GM11168 (cell line): ENCODE data around the gene DOCK2.
"Not testable (repeated sequence)": the region's sequence is repeated elsewhere in the genome, so short reads cannot be mapped to it uniquely, and the experiment has no call there.

Experiments
- in situ Hi-C: fragments of 300-500 bp; cut with MboI; formaldehyde crosslinking; loops from one replicate; pipeline ENCODE4 v1.12.0; 2022; ENCODE audit warnings: low sequenced_read_pairs; ENCODE audit not compliant: unreplicated experiment

The DOCK2 gene

GRCh38 chr5:169711551-169712225, 74.6 kb downstream of the DOCK2 start:
- in situ Hi-C loops, result no loop called here

DNA sequence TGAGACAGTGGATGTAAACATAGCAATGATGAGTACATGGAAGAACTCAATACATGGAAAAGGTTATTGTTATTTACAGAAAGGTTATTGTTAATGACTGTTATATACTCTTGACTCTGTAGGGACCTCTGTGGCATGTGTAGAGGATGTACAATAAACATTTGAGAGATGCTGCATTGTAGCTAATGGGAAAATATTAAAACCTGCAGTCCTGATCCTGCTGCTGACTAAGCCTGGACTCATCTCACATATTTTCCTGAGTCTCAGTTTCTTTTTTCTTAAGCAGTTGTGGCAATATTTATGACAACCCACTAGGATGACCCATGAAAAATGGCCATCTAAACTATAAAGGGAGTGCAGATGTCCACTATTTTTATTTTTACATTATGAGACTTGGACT, 75.4 kb downstream of the DOCK2 start:
- in situ Hi-C loops, result no loop called here

GRCh38 chr5:169716287-169716686, 79.2 kb downstream of the DOCK2 start:
- in situ Hi-C loops, result no loop called here

- in situ Hi-C loops, result no loop called here
Observed at GRCh38 chr5:169717288-169717687, 80.2 kb downstream of the DOCK2 start.

DNA sequence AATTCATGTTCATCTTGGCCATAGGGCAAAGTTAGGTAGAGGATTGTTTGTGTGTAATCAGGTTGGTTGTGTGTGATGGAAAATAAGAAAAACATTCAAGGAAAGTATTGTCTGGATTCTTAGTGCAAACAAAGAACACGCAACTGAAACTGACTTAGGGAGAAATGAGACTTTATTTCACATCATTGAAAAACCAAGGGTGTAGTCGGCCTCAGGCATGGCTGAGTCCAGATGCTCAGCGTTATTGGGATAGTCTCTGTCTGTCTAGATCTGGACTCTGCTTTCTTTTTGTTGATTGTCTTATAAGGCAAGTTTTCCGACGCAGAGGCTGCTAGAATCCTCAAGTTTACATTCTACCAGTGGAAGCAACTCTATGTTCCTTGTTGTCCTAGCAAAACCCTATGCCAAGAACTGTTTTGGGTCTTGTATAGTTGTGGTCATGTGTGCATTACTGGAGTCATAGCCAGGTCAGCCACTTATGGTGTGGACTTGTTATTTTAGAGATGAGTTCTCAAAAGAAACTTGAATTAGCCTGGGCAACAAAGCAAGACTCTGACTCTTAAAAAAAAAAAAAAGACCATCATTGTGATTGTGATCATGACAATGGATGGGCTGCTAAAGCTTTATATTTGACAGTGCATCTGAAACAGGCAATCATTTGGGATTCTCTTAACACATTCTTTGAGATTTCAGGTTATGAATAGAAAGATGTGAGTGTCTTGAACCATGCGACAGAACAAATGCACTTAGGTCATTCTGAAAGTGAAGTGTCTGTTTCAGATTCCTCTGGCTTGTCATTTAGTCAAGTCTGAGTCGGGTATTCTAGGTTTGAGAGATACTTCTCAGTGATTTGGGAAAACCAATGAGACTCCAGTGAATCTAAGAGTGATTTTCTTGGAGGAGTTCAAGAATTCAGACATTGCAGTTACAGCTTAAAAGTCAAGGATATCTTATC, 82.6 kb downstream of the DOCK2 start:
- in situ Hi-C loops, result no loop called here

GRCh38 chr5:169721771-169722170, 84.7 kb downstream of the DOCK2 start:
- in situ Hi-C loops, result no loop called here

GRCh38 chr5:169723103-169723831, 86.2 kb downstream of the DOCK2 start:
- in situ Hi-C loops, result no loop called here

DNA sequence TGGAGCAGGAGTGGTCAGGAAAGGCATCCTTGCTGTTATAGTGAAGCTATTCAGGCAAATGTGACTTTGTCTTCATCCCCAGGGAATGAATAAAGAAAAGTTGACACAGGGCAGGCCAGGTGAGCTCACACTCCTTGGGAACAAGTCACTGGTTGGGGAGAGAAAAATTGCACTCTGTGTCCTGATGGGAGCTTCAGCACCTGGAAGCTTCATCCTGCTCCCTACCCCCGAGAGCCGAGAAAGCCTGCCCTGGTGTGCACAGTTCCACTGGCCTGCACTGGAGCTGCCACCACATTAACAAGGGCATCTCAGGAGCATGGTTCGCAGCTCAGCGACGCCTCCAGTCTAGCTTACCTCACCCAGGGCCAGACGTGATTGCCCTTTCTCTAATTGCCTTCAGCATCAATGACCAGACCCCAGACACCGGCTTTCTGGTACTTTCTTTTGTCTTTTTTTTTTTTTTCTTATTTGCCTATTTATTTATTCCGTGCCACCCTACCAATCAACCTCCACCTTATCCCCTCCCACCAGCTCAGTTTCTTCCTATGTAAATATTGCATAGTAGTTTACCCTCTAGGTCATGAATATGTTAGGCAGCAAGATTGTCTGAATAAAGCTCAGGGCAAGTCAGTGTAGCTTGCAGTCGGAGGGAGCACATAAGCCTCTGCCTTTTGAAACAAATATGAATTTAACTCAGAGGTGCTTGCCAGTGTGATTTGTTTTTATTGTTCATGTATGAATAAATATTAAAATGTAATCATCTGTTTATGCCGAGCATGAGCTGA, 87.4 kb downstream of the DOCK2 start:
- in situ Hi-C loops, result no loop called here

- in situ Hi-C loops, result not testable (repeated sequence)
Observed at GRCh38 chr5:169725665-169726064, 88.6 kb downstream of the DOCK2 start.

DNA sequence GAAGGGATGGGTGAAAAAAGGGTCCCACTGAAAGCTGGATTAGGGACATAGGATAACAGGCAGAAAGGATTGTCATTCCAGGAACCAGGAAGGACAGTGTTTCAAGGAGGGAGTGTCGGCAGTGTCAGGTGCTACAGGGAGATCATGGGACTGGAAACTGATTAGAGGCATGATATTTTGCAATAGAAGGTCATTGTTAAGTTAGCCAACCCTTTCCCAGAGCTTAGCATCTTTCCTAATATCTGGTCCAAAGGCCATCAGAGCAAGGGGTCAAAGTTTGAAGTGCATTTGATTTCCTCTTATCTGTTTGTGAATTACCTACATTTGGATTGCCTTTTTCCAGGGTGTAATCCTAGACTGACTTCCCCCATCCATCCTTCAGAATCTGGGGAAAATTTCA, 91.3 kb downstream of the DOCK2 start:
- in situ Hi-C loops, result no loop called here

GRCh38 chr5:169731221-169731620, 94.1 kb downstream of the DOCK2 start:
- in situ Hi-C loops, result no loop called here

DNA sequence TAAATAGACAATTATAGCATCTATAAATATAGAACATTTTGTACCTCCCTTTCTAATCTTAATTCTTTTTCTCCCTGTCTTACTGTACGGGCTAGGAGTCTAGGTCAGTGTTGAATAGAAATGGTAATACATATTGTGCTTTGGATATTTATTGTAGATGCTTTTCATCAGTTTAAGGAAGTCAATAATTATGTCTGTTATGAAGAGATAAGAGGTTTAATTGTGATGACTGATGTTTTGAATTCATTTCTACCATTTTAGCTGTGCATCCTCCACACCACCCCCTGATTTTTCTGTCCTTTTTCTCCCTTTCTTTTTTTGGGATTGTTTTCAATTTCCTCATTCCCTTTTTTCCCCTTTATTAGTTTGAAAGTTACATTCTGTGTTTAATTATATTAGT, 95.8 kb downstream of the DOCK2 start:
- in situ Hi-C loops, result no loop called here

DNA sequence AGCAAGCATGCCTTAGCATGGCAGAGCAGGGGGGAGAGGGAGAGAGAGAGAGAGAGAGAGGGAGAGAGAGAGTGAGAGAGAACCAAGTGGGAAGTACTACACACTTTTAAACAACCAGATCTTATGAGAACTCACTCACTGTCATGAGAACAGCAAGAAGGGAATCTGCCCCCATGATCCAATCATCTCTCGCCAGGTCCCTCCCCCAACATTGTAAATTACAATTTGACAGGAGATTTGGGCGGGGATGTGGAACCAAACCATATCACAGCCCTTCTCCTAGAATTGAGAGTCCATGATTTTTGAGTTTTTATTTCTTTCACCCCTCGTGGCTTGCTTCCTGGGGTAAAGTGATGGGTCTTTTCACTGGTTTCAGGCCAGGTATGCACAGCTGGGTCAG, 98.8 kb downstream of the DOCK2 start:
- in situ Hi-C loops, result no loop called here

- in situ Hi-C loops, result no loop called here
Observed at GRCh38 chr5:169736653-169737052, 99.6 kb downstream of the DOCK2 start.

GRCh38 chr5:169740435-169740834, 103.4 kb downstream of the DOCK2 start:
- in situ Hi-C loops, result no loop called here

- in situ Hi-C loops, result no loop called here
Observed at GRCh38 chr5:169742771-169743296, 105.8 kb downstream of the DOCK2 start.

DNA sequence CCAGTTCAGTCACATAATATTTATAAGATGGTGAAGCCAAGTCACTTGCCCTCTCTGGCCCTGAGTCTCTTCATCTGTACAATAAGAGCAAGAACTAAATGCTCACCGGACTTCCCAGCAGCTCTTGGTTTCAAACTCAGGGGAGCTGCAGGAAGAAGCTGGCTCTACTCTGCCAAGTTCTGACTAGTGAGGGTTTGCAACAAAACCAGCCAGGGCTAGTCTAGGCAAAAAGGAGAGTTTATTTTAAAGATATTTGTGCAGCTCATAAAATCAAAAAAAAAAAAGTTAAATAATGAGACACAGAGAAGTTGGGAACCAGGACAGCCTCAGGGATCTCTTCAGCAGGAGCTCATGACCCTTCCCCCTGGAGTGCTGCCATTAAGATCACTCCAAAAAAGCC, 107.3 kb downstream of the DOCK2 start:
- in situ Hi-C loops, result no loop called here

GRCh38 chr5:169745441-169746146, 108.5 kb downstream of the DOCK2 start:
- in situ Hi-C loops, result no loop called here

- in situ Hi-C loops, result no loop called here
Observed at GRCh38 chr5:169746147-169746694, 109.1 kb downstream of the DOCK2 start.
